GM19467 (cell line): ENCODE data around the gene BAZ1A.
"Not testable (repeated sequence)": the region's sequence is repeated elsewhere in the genome, so short reads cannot be mapped to it uniquely, and the experiment has no call there.

Experiments used
- ATAC-seq: cut with Tn5 transposase; IDR thresholded peaks from one replicate; pipeline ENCODE4 v1.9.1; 2021; ENCODE audit warnings: mild to moderate bottlenecking, moderate library complexity; ENCODE audit not compliant: unreplicated experiment

The BAZ1A gene

GRCh38 chr14:34792598-34792997, 82.6 kb downstream of the BAZ1A start:
- ATAC-seq = no peak

GRCh38 chr14:34785223-34786006, 89.7 kb downstream of the BAZ1A start:
- ATAC-seq = no peak

GRCh38 chr14:34782031-34782430, 93.1 kb downstream of the BAZ1A start:
- no peak for ATAC-seq

- ATAC-seq = no peak
Measured at GRCh38 chr14:34781242-34781641, 93.9 kb downstream of the BAZ1A start.

GRCh38 chr14:34780646-34781045, 94.5 kb downstream of the BAZ1A start:
- no peak for ATAC-seq

- no peak for ATAC-seq
Measured at GRCh38 chr14:34778744-34779143, 96.4 kb downstream of the BAZ1A start.

- no peak for ATAC-seq
Measured at GRCh38 chr14:34776611-34777010, 98.5 kb downstream of the BAZ1A start.

- no peak for ATAC-seq
Measured at GRCh38 chr14:34775922-34776321, 99.2 kb downstream of the BAZ1A start.

- ATAC-seq = no peak
Measured at GRCh38 chr14:34775342-34775741, 99.8 kb downstream of the BAZ1A start.

GRCh38 chr14:34770901-34771300, 104.3 kb downstream of the BAZ1A start:
- ATAC-seq = no peak

GRCh38 chr14:34766606-34767005, 108.6 kb downstream of the BAZ1A start:
- no peak for ATAC-seq

GRCh38 chr14:34766060-34766459, 109.1 kb downstream of the BAZ1A start:
- no peak for ATAC-seq

GRCh38 chr14:34755215-34755614, 119.9 kb downstream of the BAZ1A start:
- ATAC-seq = no peak

GRCh38 chr14:34754687-34755086, 120.5 kb downstream of the BAZ1A start:
- ATAC-seq = no peak

GRCh38 chr14:34750670-34751069, 124.5 kb downstream of the BAZ1A start:
- ATAC-seq = no peak

GRCh38 chr14:34750233-34750632, 124.9 kb downstream of the BAZ1A start:
- ATAC-seq = no peak

- no peak for ATAC-seq
Measured at GRCh38 chr14:34749408-34749807, 125.8 kb downstream of the BAZ1A start.

- no peak for ATAC-seq
Measured at GRCh38 chr14:34742270-34743115, 132.7 kb downstream of the BAZ1A start.

GRCh38 chr14:34741840-34742239, 133.3 kb downstream of the BAZ1A start:
- no peak for ATAC-seq

GRCh38 chr14:34740139-34740538, 135.0 kb downstream of the BAZ1A start:
- not testable (repeated sequence) for ATAC-seq

GRCh38 chr14:34737079-34737478, 138.1 kb downstream of the BAZ1A start:
- ATAC-seq = not testable (repeated sequence)

- ATAC-seq = no peak
Measured at GRCh38 chr14:34733245-34733644, 141.9 kb downstream of the BAZ1A start.
